HG02571 (cell line): ENCODE measurements around the gene SPSB2.
A peak's percentile ranks its signal among the peaks of the same experiment; 100 is the strongest.
"Not testable (repeated sequence)": the region's sequence is repeated elsewhere in the genome, so short reads cannot be mapped to it uniquely, and the experiment has no call there.

Source experiments
- ATAC-seq: cut with Tn5 transposase; IDR thresholded peaks from one replicate; pipeline ENCODE4 v1.9.1; 2021; ENCODE audit warnings: mild to moderate bottlenecking, moderate library complexity; ENCODE audit not compliant: unreplicated experiment

The SPSB2 gene

GRCh38 chr12:6873094-6874014 lies at the start of gene SPSB2:
SPSB2 (minus strand) TSS chr12:6873303; CDS start chr12:6872901, 402 bp downstream.
- peak; percentile 67 for ATAC-seq

GRCh38 chr12:6921996-6922946 lies 49.2 kb upstream of the SPSB2 start:
- ATAC-seq: no peak

GRCh38 chr12:6921539-6921938 lies 48.4 kb upstream of the SPSB2 start:
- no peak for ATAC-seq

GRCh38 chr12:6919588-6919987 lies 46.5 kb upstream of the SPSB2 start:
- no peak for ATAC-seq

GRCh38 chr12:6917491-6918231 lies 44.6 kb upstream of the SPSB2 start:
- ATAC-seq: no peak

- no peak for ATAC-seq
Observed at GRCh38 chr12:6916426-6917200, 43.5 kb upstream of the SPSB2 start.

GRCh38 chr12:6915789-6916285 lies 42.7 kb upstream of the SPSB2 start:
- no peak for ATAC-seq

- peak; percentile 10 for ATAC-seq
Observed at GRCh38 chr12:6914947-6915788, 42.1 kb upstream of the SPSB2 start.

GRCh38 chr12:6914246-6914946 lies 41.3 kb upstream of the SPSB2 start, which contains the start of gene ENO2:
ENO2 (plus strand) TSS chr12:6914580; CDS start chr12:6915833, 1,253 bp downstream.
- ATAC-seq: peak; percentile 66

- no peak for ATAC-seq
Observed at GRCh38 chr12:6912164-6912935, 39.2 kb upstream of the SPSB2 start.

GRCh38 chr12:6909421-6910145 lies 36.5 kb upstream of the SPSB2 start:
- ATAC-seq: no peak

- not testable (repeated sequence) for ATAC-seq
Observed at GRCh38 chr12:6908141-6908540, 35.0 kb upstream of the SPSB2 start.

- ATAC-seq: no peak
Observed at GRCh38 chr12:6905414-6906040, 32.4 kb upstream of the SPSB2 start.

- ATAC-seq: peak; percentile 93
Observed at GRCh38 chr12:6904280-6905276, 31.5 kb upstream of the SPSB2 start, which contains the start of gene LRRC23. LRRC23 (plus strand) TSS chr12:6904822; CDS start chr12:6905634, 812 bp downstream.

GRCh38 chr12:6903722-6904121 lies 30.6 kb upstream of the SPSB2 start:
- ATAC-seq: no peak
